Activated T-cell treated with anti-CD3 and anti-CD28 coated beads, Interleukin-2, amount 50 U/mL, for 72 hours (primary cell): ENCODE results near the gene COMP. TPM values are rescaled to one million over a fixed set of nuclear protein-coding genes. Genes with fewer than 3 reads are reported as not detected.
"Not testable (repeated sequence)": the region's sequence is repeated elsewhere in the genome, so short reads cannot be mapped to it uniquely, and the experiment has no call there.

Experiments used
- ATAC-seq, 2 donors: fragments of 150-1000 bp; cut with Tn5 transposase; replicated peaks in 1 of 2; 2 replicates each; pipeline ENCODE4 v1.10.0; 2021; ENCODE audit warnings: moderate library complexity in 2 of 2, mild to moderate bottlenecking in 1 of 2
- DNase-seq, 2 donors: peaks; one replicate each; pipeline ENCODE4 v3.0.0; 2021 to 2022; ENCODE audit warnings: mixed read lengths in 1 of 2
- H3K27ac Mint-ChIP-seq: one replicate; pipeline ENCODE4 v1.8.0; 2022; ENCODE audit warnings: mild to moderate bottlenecking, moderate library complexity, mixed read lengths
- H3K27me3 Mint-ChIP-seq: one replicate; pipeline ENCODE4 v1.8.0; 2022; ENCODE audit warnings: low read depth, mixed read lengths
- H3K36me3 Mint-ChIP-seq, 2 donors: one replicate each; pipeline ENCODE4 v1.8.0; 2022; ENCODE audit warnings: mixed read lengths in 2 of 2, mild to moderate bottlenecking in 1 of 2; ENCODE audit not compliant: insufficient read depth in 2 of 2
- H3K4me1 Mint-ChIP-seq: one replicate; pipeline ENCODE4 v1.8.0; 2022; ENCODE audit warnings: low read depth, mixed read lengths
- H3K4me3 Mint-ChIP-seq, 2 donors: one replicate each; pipeline ENCODE4 v1.8.0; 2022; ENCODE audit warnings: mild to moderate bottlenecking in 2 of 2, mixed read lengths in 2 of 2, moderate library complexity in 2 of 2
- H3K9me3 Mint-ChIP-seq, 2 donors: one replicate each; pipeline ENCODE4 v1.8.0; 2022; ENCODE audit warnings: mixed read lengths in 2 of 2
- total RNA-seq, 2 donors: library from RNA; stranded (reverse); gene quantifications; one replicate each; pipeline ENCODE4 v1.2.3, GENCODE V29; 2022

The COMP gene
- total RNA-seq, 2 donors from 2014 or later, result not detected

- Mint-ChIP-seq H3K36me3 (no peaks in the 10 kb centered on the region), H3K4me3 (no peak overlapping the region), H3K27me3 (no peaks in the 10 kb centered on the region), H3K4me1 (no peaks in the 10 kb centered on the region), H3K27ac (no peak overlapping the region), H3K9me3 (no peaks in the 10 kb centered on the region)
- ATAC-seq, result no peak
- DNase-seq, result no peak
Observed at GRCh38 chr19:18738961-18739690, 52.0 kb downstream of the COMP start.

GRCh38 chr19:18737954-18738351, 53.2 kb downstream of the COMP start:
- Mint-ChIP-seq H3K36me3 (no peaks in the 10 kb centered on the region), H3K9me3 (no peaks in the 10 kb centered on the region), H3K27ac (no peak overlapping the region), H3K27me3 (no peaks in the 10 kb centered on the region), H3K4me3 (no peak overlapping the region), H3K4me1 (no peaks in the 10 kb centered on the region)
- no peak for ATAC-seq
- DNase-seq, result no peak

- Mint-ChIP-seq H3K36me3 (no peaks in the 10 kb centered on the region), H3K4me3 (no peak overlapping the region), H3K9me3 (no peaks in the 10 kb centered on the region), H3K27me3 (no peaks in the 10 kb centered on the region), H3K27ac (no peak overlapping the region), H3K4me1 (no peaks in the 10 kb centered on the region)
- ATAC-seq (no peak), DNase-seq (no peak)
Observed at GRCh38 chr19:18737337-18737953, 53.7 kb downstream of the COMP start.

GRCh38 chr19:18736415-18737336, 54.4 kb downstream of the COMP start:
- no peaks in the 10 kb centered on the region for H3K36me3 Mint-ChIP-seq
- H3K9me3 Mint-ChIP-seq, result no peaks in the 10 kb centered on the region
- no peak overlapping the region for H3K4me3 Mint-ChIP-seq
- ATAC-seq (no peak), DNase-seq (no peak)
- H3K27ac Mint-ChIP-seq, result no peak overlapping the region
- H3K27me3 Mint-ChIP-seq, result no peaks in the 10 kb centered on the region
- no peaks in the 10 kb centered on the region for H3K4me1 Mint-ChIP-seq

DNA sequence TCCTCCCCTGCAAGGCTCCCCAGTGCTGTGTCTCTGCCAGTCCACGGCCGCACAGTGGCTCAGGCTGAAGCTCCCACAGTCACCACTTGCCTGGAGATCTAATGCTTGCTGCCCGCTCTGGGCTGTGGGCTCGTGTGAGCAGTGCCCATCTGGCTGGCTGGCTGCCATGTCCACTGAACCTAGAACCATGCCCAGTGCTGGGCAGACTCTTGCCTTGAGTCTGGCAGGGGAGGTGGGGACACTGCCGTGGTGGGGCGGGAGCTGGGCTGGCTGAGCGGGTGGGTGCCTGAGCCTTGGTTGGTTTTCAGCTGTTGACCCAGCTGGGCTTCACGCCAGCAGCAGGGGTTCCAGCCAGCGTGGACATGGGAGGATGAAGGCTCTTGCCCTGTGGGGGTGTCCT, 55.4 kb downstream of the COMP start:
- peaks cover 7% of the 10 kb centered on the region for H3K4me1 Mint-ChIP-seq
- no peak overlapping the region for H3K27ac Mint-ChIP-seq
- H3K27me3 Mint-ChIP-seq, result no peaks in the 10 kb centered on the region
- no peak overlapping the region for H3K4me3 Mint-ChIP-seq
- H3K9me3 Mint-ChIP-seq, result no peaks in the 10 kb centered on the region
- DNase-seq, result no peak
- ATAC-seq, result no peak
- no peaks in the 10 kb centered on the region for H3K36me3 Mint-ChIP-seq

- ATAC-seq (no peak), DNase-seq (no peak)
- Mint-ChIP-seq H3K36me3 (no peaks in the 10 kb centered on the region), H3K4me1 (peaks cover 7% of the 10 kb centered on the region), H3K27me3 (no peaks in the 10 kb centered on the region), H3K9me3 (no peaks in the 10 kb centered on the region), H3K4me3 (no peak overlapping the region), H3K27ac (no peak overlapping the region)
Observed at GRCh38 chr19:18735324-18735723, 55.8 kb downstream of the COMP start.

DNA sequence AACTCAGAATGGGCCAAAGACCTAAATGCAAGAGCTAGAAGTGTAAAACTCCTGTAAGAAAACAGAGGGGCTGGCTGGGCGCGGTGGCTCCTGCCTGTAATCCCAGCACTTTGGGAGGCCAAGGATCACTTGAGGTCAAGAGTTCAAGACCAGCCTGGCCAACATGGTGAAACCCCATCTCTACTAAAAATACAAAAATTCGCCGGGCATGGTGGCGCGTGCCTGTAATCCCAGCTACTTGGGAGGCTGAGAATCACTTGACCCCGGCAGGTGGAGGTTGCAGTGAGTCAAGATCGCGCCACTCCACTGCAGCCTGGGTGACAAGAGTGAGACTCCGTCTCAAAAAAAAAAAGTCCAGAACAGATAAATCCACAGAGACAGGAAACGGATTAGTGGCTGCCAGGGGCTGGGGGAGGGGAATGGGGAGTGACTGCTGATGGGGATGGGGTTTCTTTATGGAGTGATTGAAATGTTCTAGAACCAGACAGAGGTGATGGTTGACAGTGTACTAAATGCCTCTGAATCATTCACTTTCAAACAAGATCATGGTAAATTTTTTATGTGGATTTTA, 57.3 kb downstream of the COMP start:
- not testable (repeated sequence) for H3K4me3 Mint-ChIP-seq, DNase-seq, H3K27ac Mint-ChIP-seq, H3K27me3 Mint-ChIP-seq, ATAC-seq, H3K9me3 Mint-ChIP-seq, H3K4me1 Mint-ChIP-seq, H3K36me3 Mint-ChIP-seq

GRCh38 chr19:18733196-18733647, 57.9 kb downstream of the COMP start:
- Mint-ChIP-seq H3K36me3 (no peaks in the 10 kb centered on the region), H3K9me3 (no peaks in the 10 kb centered on the region), H3K27me3 (no peaks in the 10 kb centered on the region), H3K4me3 (no peak overlapping the region), H3K27ac (no peak overlapping the region), H3K4me1 (peaks cover 7% of the 10 kb centered on the region)
- ATAC-seq (no peak), DNase-seq (no peak)

Other genes starting within 250 kb of the COMP start
- gene FKBP8, start 247.7 kb downstream of the COMP start, total RNA-seq, result 100 to 1,000 TPM; 223 to 239 TPM
- 100 to 1,000 TPM; 127 to 139 TPM for gene KXD1, start 233.4 kb downstream of the COMP start, total RNA-seq
- 1,000 to 10,000 TPM; 1,602 TPM for gene UBA52, start 219.4 kb downstream of the COMP start, total RNA-seq
- gene REX1BD, start 202.5 kb downstream of the COMP start, total RNA-seq, result 10 to 100 TPM; 46.2 to 59.5 TPM
- gene CRLF1, start 184.5 kb downstream of the COMP start, total RNA-seq, result not detected
- 1 to 10 TPM in 1 of 2 donors, under 1 TPM in 1; 0.49 to 2.0 TPM for gene TMEM59L, start 178.4 kb downstream of the COMP start, total RNA-seq
- gene KLHL26, start 154.3 kb downstream of the COMP start, total RNA-seq, result 10 to 100 TPM; 10.1 to 11.1 TPM
- 1 to 10 TPM; 7.1 to 7.3 TPM for gene CRTC1, start 107.6 kb downstream of the COMP start, total RNA-seq
- gene UPF1, start 40.7 kb upstream of the COMP start, total RNA-seq, result 10 to 100 TPM; 69.8 to 82.5 TPM
- not detected for gene CERS1, start 104.9 kb upstream of the COMP start, total RNA-seq
- gene COPE, start 128.1 kb upstream of the COMP start, total RNA-seq, result 100 to 1,000 TPM; 191 to 222 TPM
- 10 to 100 TPM; 46.4 to 68.5 TPM for gene DDX49, start 128.4 kb upstream of the COMP start, total RNA-seq
- gene HOMER3, start 149.9 kb upstream of the COMP start, total RNA-seq, result 1 to 10 TPM in 1 of 2 donors, under 1 TPM in 1; 0.86 to 1.8 TPM
- gene SUGP2, start 242.2 kb upstream of the COMP start, total RNA-seq, result 100 to 1,000 TPM; 106 to 122 TPM
- 10 to 100 TPM; 20.4 to 22.8 TPM for gene ARMC6, start 242.3 kb upstream of the COMP start, total RNA-seq